Measurements from ENCODE around the gene SRI. TPM values are rescaled to one million over a fixed set of nuclear protein-coding genes. Genes with fewer than 3 reads are reported as not detected.

The SRI gene
- total RNA-seq, 1 experiment from 2014 or later = 136 TPM

DNA sequence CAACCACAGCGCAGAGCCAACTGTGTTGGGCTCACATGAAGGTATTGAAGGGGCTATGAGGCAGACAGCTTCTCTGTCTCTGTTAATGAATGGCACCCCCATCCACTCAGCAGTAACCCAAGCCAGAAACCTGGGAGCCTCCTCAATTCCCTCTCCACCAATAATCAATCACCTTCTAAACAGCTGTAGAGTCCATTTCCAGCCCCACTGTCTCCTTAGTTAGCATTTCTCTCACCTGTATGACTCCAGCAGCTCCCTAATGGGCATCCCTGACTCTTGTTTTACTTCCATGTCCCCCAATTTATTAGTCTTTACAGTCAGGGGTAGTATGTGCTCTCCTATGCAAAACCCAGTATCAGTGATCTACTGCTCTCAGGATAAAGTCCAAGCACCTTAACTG lies 6.9 kb downstream of the SRI start:
- no peak overlapping the region for H3K4me3 Mint-ChIP-seq
- no peaks in the 10 kb centered on the region for H3K79me2 ChIP-seq (ENCODE audit: insufficient read depth, low read length)

More for the DNA sequence above, 6.9 kb downstream of the SRI start:
- no peaks in the 10 kb centered on the region for H3K9me3 Mint-ChIP-seq
- no peak overlapping the region for H3K27ac ChIP-seq (ENCODE audit: insufficient read length, low read depth, low read length)
- no peaks in the 10 kb centered on the region for H3K23me2 ChIP-seq (ENCODE audit: insufficient read length, low read depth, low read length, poor library complexity, severe bottlenecking)
- no peaks in the 10 kb centered on the region for H3K27me3 Mint-ChIP-seq (ENCODE audit: low read depth)
- no peak overlapping the region for H4K5ac ChIP-seq (ENCODE audit: insufficient read length, low read depth, low read length)
- no peak overlapping the region for H2BK5ac ChIP-seq (ENCODE audit: insufficient read length, low read length)
- H3K4ac ChIP-seq (ENCODE audit: low read depth, low read length) = no peak overlapping the region
- peaks cover 4% of the 10 kb centered on the region for H3K4me1 ChIP-seq (ENCODE audit: insufficient read depth, low read length)
- no peak overlapping the region for H2AFZ ChIP-seq (ENCODE audit: low read length)
- H3K23ac ChIP-seq (ENCODE audit: insufficient read length, low read depth, low read length) = no peak overlapping the region
- no peak overlapping the region for H2BK15ac ChIP-seq (ENCODE audit: low read depth, low read length)
- no peaks in the 10 kb centered on the region for H4K20me1 ChIP-seq (ENCODE audit: control insufficient read depth, insufficient read depth, insufficient read length)
- no peak overlapping the region for H2BK12ac ChIP-seq (ENCODE audit: insufficient read length, low read depth, low read length)
- no peaks in the 10 kb centered on the region for H3K9me3 ChIP-seq (ENCODE audit: control insufficient read depth, low read depth, low read length)
- no peak overlapping the region for H2BK20ac ChIP-seq (ENCODE audit: low read depth, low read length, poor library complexity, severe bottlenecking)
- H4K8ac ChIP-seq (replicated peaks; ENCODE audit: insufficient read length, low read depth, low read length) = no peak overlapping the region
- TF ChIP-seq, protein P1, sequence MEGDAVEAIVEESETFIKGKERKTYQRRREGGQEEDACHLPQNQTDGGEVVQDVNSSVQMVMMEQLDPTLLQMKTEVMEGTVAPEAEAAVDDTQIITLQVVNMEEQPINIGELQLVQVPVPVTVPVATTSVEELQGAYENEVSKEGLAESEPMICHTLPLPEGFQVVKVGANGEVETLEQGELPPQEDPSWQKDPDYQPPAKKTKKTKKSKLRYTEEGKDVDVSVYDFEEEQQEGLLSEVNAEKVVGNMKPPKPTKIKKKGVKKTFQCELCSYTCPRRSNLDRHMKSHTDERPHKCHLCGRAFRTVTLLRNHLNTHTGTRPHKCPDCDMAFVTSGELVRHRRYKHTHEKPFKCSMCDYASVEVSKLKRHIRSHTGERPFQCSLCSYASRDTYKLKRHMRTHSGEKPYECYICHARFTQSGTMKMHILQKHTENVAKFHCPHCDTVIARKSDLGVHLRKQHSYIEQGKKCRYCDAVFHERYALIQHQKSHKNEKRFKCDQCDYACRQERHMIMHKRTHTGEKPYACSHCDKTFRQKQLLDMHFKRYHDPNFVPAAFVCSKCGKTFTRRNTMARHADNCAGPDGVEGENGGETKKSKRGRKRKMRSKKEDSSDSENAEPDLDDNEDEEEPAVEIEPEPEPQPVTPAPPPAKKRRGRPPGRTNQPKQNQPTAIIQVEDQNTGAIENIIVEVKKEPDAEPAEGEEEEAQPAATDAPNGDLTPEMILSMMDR (conservative IDR thresholded peaks at IDR 0.05) = no peak
- H2AK5ac ChIP-seq (ENCODE audit: insufficient read length, low read length) = no peak overlapping the region
- peak overlapping the region in 1 of 3 experiments; percentile 14; a peak in 1 of 7 replicates for H3K27ac Mint-ChIP-seq
- H3K27me3 ChIP-seq (ENCODE audit: insufficient read depth, low read length) = no peaks in the 10 kb centered on the region
- no CpG with 5 or more reads among the region's 1 CpG for WGBS (ENCODE audit: extremely low coverage, insufficient read length, low lambda C conversion rate)
- no peak overlapping the region for H3K4me2 ChIP-seq (ENCODE audit: insufficient read depth, insufficient read length, low read length)
- no peak overlapping the region for H3T11ph ChIP-seq (ENCODE audit: low read length)
- DNase-seq = no peak
- peaks cover 30 to 61% (median 51%) of the 10 kb centered on the region in 3 experiments; a peak in 6 of 7 replicates for H3K36me3 Mint-ChIP-seq (ENCODE audit: insufficient read depth in 1 of 3, low read depth in 3 of 3)
- no peak overlapping the region for H3K9ac ChIP-seq (ENCODE audit: extremely low read depth, insufficient read length, low read length)
- H4K91ac ChIP-seq (ENCODE audit: insufficient read length, low read depth, low read length) = no peak overlapping the region
- no peaks in the 10 kb centered on the region for H3K79me1 ChIP-seq (ENCODE audit: insufficient read depth, low read depth, low read length, poor library complexity, severe bottlenecking)
- H3K56ac ChIP-seq (ENCODE audit: insufficient read length, low read depth, low read length) = no peak overlapping the region
- no peak overlapping the region for H3K14ac ChIP-seq (ENCODE audit: insufficient read depth, low read length)
- H3K18ac ChIP-seq (ENCODE audit: insufficient read length, low read depth, low read length) = no peak overlapping the region
- H3K4me1 Mint-ChIP-seq = peaks cover 26 to 32% of the 10 kb centered on the region in 2 experiments
- H2BK120ac ChIP-seq (ENCODE audit: low read depth, low read length, poor library complexity, severe bottlenecking) = no peak overlapping the region
